ACHN (cell line): ENCODE results near the gene UBXN4.
"Not testable (repeated sequence)": the region's sequence is repeated elsewhere in the genome, so short reads cannot be mapped to it uniquely, and the experiment has no call there.

Experiments
- DNase-seq: peaks from one replicate; pipeline ENCODE4 v3.0.0-alpha.2; 2015
- in situ Hi-C: cut with HindIII; loops from 2 replicates; pipeline ENCODE4 v1.10.0; 2017; ENCODE audit warnings: low sequenced_read_pairs, low pct_ligation_motif_present, low pct_unique_long_range_greater_than_20kb

UBXN4 gene

GRCh38 chr2:135741395-135742324 lies at the start of gene UBXN4:
Gene UBXN4 (plus strand): TSS chr2:135741855. CDS start chr2:135741930, 75 bp downstream.
- in situ Hi-C loops: no loop called here
- DNase-seq: peak; percentile 99

GRCh38 chr2:135694711-135695110 lies 46.9 kb upstream of the UBXN4 start:
- DNase-seq: no peak

GRCh38 chr2:135698838-135699237 lies 42.8 kb upstream of the UBXN4 start:
- in situ Hi-C loops: no loop called here
- no peak for DNase-seq

More at GRCh38 chr2:135694711-135695110, 46.9 kb upstream of the UBXN4 start:
- in situ Hi-C loops: no loop called here

- in situ Hi-C loops: no loop called here
- DNase-seq: peak; percentile 31
These were observed 40.2 kb upstream of the UBXN4 start for GRCh38 chr2:135701442-135701841.

- in situ Hi-C loops: no loop called here
- no peak for DNase-seq
These were observed 38.4 kb upstream of the UBXN4 start for GRCh38 chr2:135703300-135703699.

GRCh38 chr2:135704075-135704474 lies 37.6 kb upstream of the UBXN4 start:
- DNase-seq, in situ Hi-C loops: not testable (repeated sequence)

- no peak for DNase-seq
- in situ Hi-C loops: no loop called here
These were observed 33.5 kb upstream of the UBXN4 start for GRCh38 chr2:135708159-135708558.

- in situ Hi-C loops: no loop called here
- DNase-seq: peak; percentile 50
These were observed 31.7 kb upstream of the UBXN4 start for GRCh38 chr2:135709992-135710391.

GRCh38 chr2:135715086-135715485 lies 26.6 kb upstream of the UBXN4 start:
- in situ Hi-C loops, DNase-seq: not testable (repeated sequence)

GRCh38 chr2:135728064-135728743 lies 13.5 kb upstream of the UBXN4 start:
- in situ Hi-C loops: no loop called here
- DNase-seq: no peak

- DNase-seq: no peak
- in situ Hi-C loops: no loop called here
These were observed 9.1 kb upstream of the UBXN4 start for GRCh38 chr2:135732561-135732960.

- in situ Hi-C loops: no loop called here
These were observed 8.6 kb upstream of the UBXN4 start for GRCh38 chr2:135733045-135733444.

GRCh38 chr2:135736546-135736945 lies 5.1 kb upstream of the UBXN4 start:
- in situ Hi-C loops: no loop called here
- no peak for DNase-seq

More at GRCh38 chr2:135733045-135733444, 8.6 kb upstream of the UBXN4 start:
- no peak for DNase-seq

GRCh38 chr2:135740206-135740605 lies 1.4 kb upstream of the UBXN4 start:
- in situ Hi-C loops: no loop called here
- DNase-seq: no peak

GRCh38 chr2:135741043-135741394 lies 636 bp upstream of the UBXN4 start:
- DNase-seq: no peak
- in situ Hi-C loops: no loop called here

- DNase-seq: peak; percentile 74
- in situ Hi-C loops: no loop called here
These were observed 686 bp downstream of the UBXN4 start for GRCh38 chr2:135742325-135742757.

GRCh38 chr2:135743860-135744259 lies 2.2 kb downstream of the UBXN4 start:
- no peak for DNase-seq
- in situ Hi-C loops: no loop called here

- peak; percentile 35 for DNase-seq
- in situ Hi-C loops: no loop called here
These were observed 3.2 kb downstream of the UBXN4 start for GRCh38 chr2:135744760-135745314.

- in situ Hi-C loops: no loop called here
- no peak for DNase-seq
These were observed 3.9 kb downstream of the UBXN4 start for GRCh38 chr2:135745545-135745944.
